Measurements from ENCODE around the gene LRGUK.

DNA sequence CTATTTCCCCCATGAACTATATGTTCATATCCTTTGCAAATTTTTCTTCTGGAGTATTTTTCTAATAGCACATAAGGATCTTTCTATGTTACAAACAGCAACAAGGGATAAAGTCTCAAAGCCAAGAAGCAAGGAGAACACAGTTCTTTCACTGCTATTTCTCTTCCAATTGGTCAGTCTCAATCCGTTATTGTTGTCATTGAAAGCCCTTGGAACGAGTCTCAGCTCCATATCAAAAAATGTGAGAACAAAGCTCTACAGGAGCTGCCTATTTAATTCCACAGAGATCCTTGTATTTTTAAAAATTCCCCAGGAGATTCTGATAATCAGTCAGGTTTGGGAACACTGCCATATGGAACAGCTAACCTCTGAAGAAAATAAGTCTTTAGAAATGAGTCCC, 173.8 kb downstream of the LRGUK start:
- TF ChIP-seq YY1 (IDR thresholded peaks at IDR 0.05; ENCODE audit: insufficient read depth, insufficient read length) (no peak), ZNF274 (IDR thresholded peaks at IDR 0.05; ENCODE audit: low read depth, low read length) (no peak)

Data from NT2/D1 (cell line).